ENCODE measurements around the gene TTC33. TPM values are rescaled to one million over a fixed set of nuclear protein-coding genes. Genes with fewer than 3 reads are reported as not detected.

TTC33 gene
- total and polyA plus RNA-seq, 2 of the 4 experiments (the other 2 are of a cell fraction), result 3.1 to 8.1 TPM

DNA sequence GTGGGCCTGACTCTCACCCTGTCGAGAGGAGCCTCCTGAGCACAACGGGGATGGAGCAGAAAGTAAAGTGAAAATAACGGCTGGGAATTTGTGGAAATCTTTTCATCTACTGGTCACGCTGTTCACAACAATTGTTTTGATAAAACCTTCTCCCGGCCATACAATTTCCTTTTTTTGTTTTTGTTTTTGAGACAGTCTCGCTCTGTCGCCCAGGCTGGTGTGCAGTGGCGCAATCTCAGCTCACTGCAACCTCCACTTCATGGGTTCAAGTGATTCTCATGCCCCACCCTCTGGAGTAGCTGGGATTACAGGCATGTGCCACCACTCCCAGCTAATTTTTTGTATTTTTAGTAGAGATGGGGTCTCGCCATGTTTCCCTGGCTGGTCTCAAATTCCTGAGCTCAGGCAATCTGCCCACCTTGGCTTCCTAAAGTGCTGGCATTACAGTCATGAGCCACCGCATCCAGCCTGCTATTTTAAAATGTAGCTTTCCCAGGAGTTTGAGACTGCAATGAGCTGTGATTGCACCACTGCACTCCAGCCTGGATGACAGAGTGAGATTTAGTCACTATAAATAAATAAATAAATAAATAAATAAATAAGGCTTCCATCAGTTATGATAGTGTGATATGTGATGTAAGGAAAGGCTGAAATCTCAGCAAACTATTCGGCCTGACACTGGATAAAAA, 149.5 kb downstream of the TTC33 start (continued):
- no peak for TF ChIP-seq MAZ (IDR thresholded peaks at IDR 0.05; ENCODE audit: borderline replicate concordance, low read depth, low read length)

DNA sequence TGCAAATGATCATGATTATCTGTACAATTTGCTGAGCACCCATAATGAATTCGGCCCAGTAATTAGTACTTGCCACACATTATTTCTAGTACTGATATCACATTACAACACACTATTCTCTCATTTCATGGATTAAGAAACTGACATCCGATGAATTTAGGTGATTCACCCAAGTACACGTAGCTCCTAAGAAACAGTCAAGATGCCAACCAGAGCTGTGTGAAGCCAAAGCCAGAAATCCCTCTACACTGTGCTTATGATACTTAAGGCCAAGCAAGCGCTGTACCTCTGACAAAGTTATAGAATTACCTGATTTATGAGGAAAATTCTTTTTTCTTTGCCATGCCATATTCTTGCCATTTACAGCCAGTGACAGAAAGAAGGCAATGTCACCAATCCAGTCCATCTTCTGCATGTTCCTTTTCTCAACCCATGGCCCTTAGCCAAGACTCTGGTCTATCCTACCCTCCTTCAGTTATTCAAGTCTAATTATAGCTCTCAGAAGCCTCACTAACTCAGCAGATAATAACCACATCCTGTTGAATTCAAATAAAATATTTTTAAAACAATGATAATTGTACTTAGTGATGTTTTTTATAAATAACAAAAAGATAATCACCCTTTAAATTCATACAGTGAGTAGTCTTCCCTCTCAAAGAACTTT, 150.3 kb downstream of the TTC33 start:
- in situ Hi-C loops (cut with MboI; ENCODE audit: low sequenced_read_pairs) (no loop called here), dilution Hi-C loops (cut with HindIII; ENCODE audit: low sequenced_read_pairs, unreplicated experiment) (no loop called here), intact Hi-C loops (cut with micrococcal nuclease) (no loop called here)
- Histone ChIP-seq H3K14ac (replicated peaks; ENCODE audit: low read depth, low read length) (peak overlapping the region; percentile 95; the same call in 1 of the 2 replicates), H3K23ac (ENCODE audit: low read depth, low read length) (0 out of 2 replicates have a peak overlapping the region, but pooled peaks have one; percentile 47), H3K79me1 (ENCODE audit: low read depth in 1 of 2, low read length in 2 of 2) (no peaks in the 10 kb centered on the region), H3K4me1 (ENCODE audit: control insufficient read depth, insufficient read depth, low read length) (peaks cover 9% of the 10 kb centered on the region), H2AK9ac (replicated peaks; ENCODE audit: low read depth, low read length, poor library complexity) (no peak overlapping the region), H3K9ac (ENCODE audit: low read depth, low read length) (no peak overlapping the region), H3K18ac (ENCODE audit: low read depth, low read length) (no peak overlapping the region; the same call in 1 of the 2 replicates), H2BK5ac (ENCODE audit: low read depth, low read length, poor library complexity, severe bottlenecking) (no peak overlapping the region), H4K91ac (ENCODE audit: insufficient read depth, low read depth, low read length) (peak overlapping the region; percentile 27; the same call in 1 of the 2 replicates), H3K4me3 (ENCODE audit: insufficient read depth, low read depth, low read length) (no peak overlapping the region), H2BK20ac (ENCODE audit: low read depth, low read length) (peak overlapping the region; percentile 68; the same call in 1 of the 2 replicates), H2BK120ac (ENCODE audit: low read depth, low read length) (0 out of 2 replicates have a peak overlapping the region, but pooled peaks have one; percentile 49), H3K9me3 (ENCODE audit: control insufficient read depth, insufficient read depth, low read length) (no peaks in the 10 kb centered on the region), H2AK5ac (ENCODE audit: low read depth, low read length) (peak overlapping the region; percentile 76; the same call in 1 of the 2 replicates), H3K27me3 (ENCODE audit: control insufficient read depth, insufficient read depth, low read length) (no peaks in the 10 kb centered on the region), H4K20me1 (ENCODE audit: insufficient read depth, low read length) (no peaks in the 10 kb centered on the region), H3K56ac (ENCODE audit: extremely low read depth, insufficient read depth, low read length) (no peak overlapping the region), H3K4me2 (ENCODE audit: low read depth, low read length) (no peak overlapping the region), H4K5ac (ENCODE audit: low read depth, low read length) (no peak overlapping the region), H3K9me1 (ENCODE audit: insufficient read depth, low read length) (peaks cover 4% of the 10 kb centered on the region), H2AFZ (replicated peaks; ENCODE audit: low read length, poor library complexity) (no peak overlapping the region), H3K36me3 (ENCODE audit: control insufficient read depth, insufficient read depth, low read length) (no peaks in the 10 kb centered on the region), H3K4ac (ENCODE audit: low read depth, low read length) (peak overlapping the region; percentile 58), H2BK15ac (ENCODE audit: low read depth, low read length) (peak overlapping the region; percentile 54; the same call in 1 of the 3 replicates), H4K8ac (ENCODE audit: low read depth in 2 of 2, low read length in 2 of 2) (peak overlapping the region in 1 of 2 experiments; percentile 42; a peak in 1 of 4 replicates), H3K27ac (ENCODE audit: insufficient read depth, low read length) (no peak overlapping the region)
- POLR2A ChIA-PET (ENCODE audit: unreplicated experiment), result no interaction called here
- no peak for TF ChIP-seq CTCF (conservative IDR thresholded peaks at IDR 0.05; ENCODE audit: low read depth, low read length)
- TF ChIP-seq MAZ (IDR thresholded peaks at IDR 0.05; ENCODE audit: borderline replicate concordance, low read depth, low read length), result no peak
- TF ChIP-seq RCOR1 (IDR thresholded peaks at IDR 0.05; ENCODE audit: insufficient replicate concordance, low read length), result no peak
- no peak for TF ChIP-seq CEBPB (IDR thresholded peaks at IDR 0.05; ENCODE audit: low read depth, low read length)
- TF ChIP-seq BHLHE40 (IDR thresholded peaks at IDR 0.05; ENCODE audit: low read depth, low read length), result no peak
- no peak for TF ChIP-seq CHD1 (IDR thresholded peaks at IDR 0.05; ENCODE audit: low read depth, low read length)
- WGBS, 2 experiments (ENCODE audit: extremely low coverage in 2 of 2, insufficient read length in 1 of 2), result no CpG with 5 or more reads among the region's 4 CpGs
- CTCF ChIA-PET, result no interaction called here
- BruUV-seq (replicated peaks), result no TSS peak
- ATAC-seq (ENCODE audit: low read depth) (no peak), DNase-seq (peak; percentile 27)

All from IMR-90 (cell line).